Spleen (tissue), 11 donors: ENCODE results near the gene SLC18A3. TPM values are rescaled to one million over a fixed set of nuclear protein-coding genes. Genes with fewer than 3 reads are reported as not detected.
A peak's percentile ranks its signal among the peaks of the same experiment; 100 is the strongest.

Source experiments
- DNase-seq: peaks from one replicate; pipeline ENCODE4 v3.0.0-alpha.2; 2020
- H3K27ac ChIP-seq, 8 donors: fragments of 200-600 bp; sonication (generic) in 7 of 8; 1 replicate in 4 of 8; 2 replicates in 4 of 8; pipeline versions ENCODE4 v1.5.0 to v1.8.0; 2016 to 2021; ENCODE audit warnings: inconsistent platforms in 4 of 8, mild to moderate bottlenecking in 4 of 8, moderate library complexity in 1 of 8
- H3K27me3 ChIP-seq, 7 donors: fragments of 200-600 bp; sonication (generic) in 6 of 7; replicated peaks in 1 of 7; 1 replicate in 4 of 7; 2 replicates in 3 of 7; pipeline versions ENCODE4 v1.5.0 to v1.8.0; 2016 to 2021; ENCODE audit warnings: inconsistent platforms in 3 of 7, mild to moderate bottlenecking in 1 of 7
- H3K36me3 ChIP-seq, 6 donors: fragments of 200-600 bp; sonication (generic) in 5 of 6; 1 replicate in 4 of 6; 2 replicates in 2 of 6; pipeline versions ENCODE4 v1.5.0 to v1.8.0; 2016 to 2021; ENCODE audit warnings: inconsistent platforms in 2 of 6
- H3K4me1 ChIP-seq, 6 donors: fragments of 200-600 bp; sonication (generic) in 5 of 6; 1 replicate in 3 of 6; 2 replicates in 3 of 6; pipeline versions ENCODE4 v1.5.0 to v1.8.0; 2016 to 2021; ENCODE audit warnings: inconsistent platforms in 3 of 6
- H3K4me3 ChIP-seq, 8 donors: fragments of 200-600 bp; sonication (generic) in 7 of 8; 1 replicate in 4 of 8; 2 replicates in 4 of 8; pipeline versions ENCODE4 v1.5.0 to v1.8.0; 2016 to 2021; ENCODE audit warnings: inconsistent platforms in 4 of 8, mild to moderate bottlenecking in 4 of 8, moderate library complexity in 2 of 8
- H3K9me3 ChIP-seq, 8 donors: fragments of 200-600 bp; sonication (generic) in 7 of 8; 1 replicate in 4 of 8; 2 replicates in 4 of 8; pipeline versions ENCODE4 v1.5.0 to v1.8.0; 2016 to 2021; ENCODE audit warnings: inconsistent platforms in 4 of 8
- POLR2A ChIP-seq, 3 donors: fragments of 450-650 bp; IDR thresholded peaks; one replicate each; pipeline ENCODE4 v1.5.1; 2017; ENCODE audit warnings: antibody characterized with exemption in 3 of 3, mild to moderate bottlenecking in 1 of 3
- POLR2AphosphoS5 ChIP-seq, 3 donors: sonication (generic); formaldehyde crosslinking; IDR thresholded peaks; one replicate each; pipeline ENCODE4 v1.5.1; 2017; ENCODE audit warnings: antibody characterized with exemption in 3 of 3
- WGBS, 5 donors: extraction: QIAGEN DNeasy Blood & Tissue Kit in 3 of 5; methylation state at CpG; one replicate each; pipeline versions ENCODE4 v1.1.5 to v1.1.7; 2013 to 2018; 5-methylcytosine and 5-hydroxymethylcytosine counted together
- intact Hi-C: fragments of 100-400 bp; cut with DNase I; formaldehyde crosslinking; loops from one replicate; pipeline ENCODE4 v1.15.0; 2023; ENCODE audit warnings: low total_unique reads
- polyA plus RNA-seq, 3 donors: library from polyadenylated mRNA; stranded (reverse); fragments of 200-250 nt; gene quantifications; one replicate each; pipeline ENCODE4 v1.2.1, GENCODE V29; 2013
- total RNA-seq, 7 donors: library from RNA; depleted of rRNA in 3 of 7; stranded (reverse); fragments of >200 nt in 3 of 7; fragmentation: NEBNext Ultra II Directional in 4 of 7; extraction: Animal tissue kit (Norgen Biotek cat#: 25700) in 4 of 7; gene quantifications; one replicate each; pipeline versions ENCODE4 v1.1.0 to v1.2.1, GENCODE V29; 2016 to 2021
- TF ChIP-seq, protein P1 (sequence below), 11 experiments: fragments of 200-600 bp in 7 of 11; fragments of 450-650 bp in 4 of 11; sonication (generic) in 4 of 11; IDR thresholded peaks in 8 of 11; conservative IDR thresholded peaks in 3 of 11; 1 replicate in 7 of 11; 2 replicates in 4 of 11; pipeline versions ENCODE4 v1.4.0 to v1.8.0; 2016 to 2021; ENCODE audit warnings: antibody characterized with exemption in 11 of 11, inconsistent platforms in 4 of 11, mild to moderate bottlenecking in 1 of 11
- donor health status: healthy with polysubstance abuse.
- donor health status: DM: no; HTN: no; CAD: no; lungs with moderate emphysema.
- donor health status: DM: no; HTN: no; CAD: no.
- donor health status: Bipolar disorder and iron deficiency.
- donor health status: healthy.
- donor health status: DM: no; HTN: no; CAD: no.
- donor health status: DM: yes; HTN: yes; CAD: no.

SLC18A3 gene
- total and polyA plus RNA-seq, 10 donors: not detected

DNA sequence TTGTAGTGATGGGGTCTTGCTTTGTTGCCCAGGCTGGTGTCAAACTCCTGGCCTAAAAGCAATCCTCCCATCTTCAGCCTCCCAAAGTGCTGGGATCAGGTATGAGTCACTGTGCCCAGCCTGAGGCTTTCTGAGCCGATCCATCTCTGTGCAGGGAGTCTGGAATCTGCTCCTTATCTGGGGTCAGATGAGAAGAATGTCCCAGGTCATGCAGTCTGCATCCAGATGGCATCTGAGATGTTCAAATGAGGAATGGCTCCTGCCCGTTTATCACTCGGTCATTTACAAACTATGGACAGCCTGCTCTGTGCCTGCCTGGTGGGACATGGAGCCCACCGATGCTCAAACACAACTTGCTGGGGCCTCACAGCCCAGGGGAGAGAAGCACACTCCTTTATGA lies 11.1 kb upstream of the SLC18A3 start:
- Histone ChIP-seq H3K4me1 (no peaks in the 10 kb centered on the region), H3K4me3 (no peak overlapping the region), H3K36me3 (no peaks in the 10 kb centered on the region), H3K27ac (no peak overlapping the region), H3K27me3 (peaks cover 0 to 67% (median 3%) of the 10 kb centered on the region in 7 donors), H3K9me3 (no peaks in the 10 kb centered on the region)
- WGBS, 5 donors: 61 to 80% (median 71%) methylated on average over 4 of the region's 4 CpGs
- DNase-seq: no peak
- TF ChIP-seq POLR2A (IDR thresholded peaks at IDR 0.05) (no peak), POLR2AphosphoS5 (IDR thresholded peaks at IDR 0.05) (no peak)
- TF ChIP-seq, protein P1, sequence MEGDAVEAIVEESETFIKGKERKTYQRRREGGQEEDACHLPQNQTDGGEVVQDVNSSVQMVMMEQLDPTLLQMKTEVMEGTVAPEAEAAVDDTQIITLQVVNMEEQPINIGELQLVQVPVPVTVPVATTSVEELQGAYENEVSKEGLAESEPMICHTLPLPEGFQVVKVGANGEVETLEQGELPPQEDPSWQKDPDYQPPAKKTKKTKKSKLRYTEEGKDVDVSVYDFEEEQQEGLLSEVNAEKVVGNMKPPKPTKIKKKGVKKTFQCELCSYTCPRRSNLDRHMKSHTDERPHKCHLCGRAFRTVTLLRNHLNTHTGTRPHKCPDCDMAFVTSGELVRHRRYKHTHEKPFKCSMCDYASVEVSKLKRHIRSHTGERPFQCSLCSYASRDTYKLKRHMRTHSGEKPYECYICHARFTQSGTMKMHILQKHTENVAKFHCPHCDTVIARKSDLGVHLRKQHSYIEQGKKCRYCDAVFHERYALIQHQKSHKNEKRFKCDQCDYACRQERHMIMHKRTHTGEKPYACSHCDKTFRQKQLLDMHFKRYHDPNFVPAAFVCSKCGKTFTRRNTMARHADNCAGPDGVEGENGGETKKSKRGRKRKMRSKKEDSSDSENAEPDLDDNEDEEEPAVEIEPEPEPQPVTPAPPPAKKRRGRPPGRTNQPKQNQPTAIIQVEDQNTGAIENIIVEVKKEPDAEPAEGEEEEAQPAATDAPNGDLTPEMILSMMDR (IDR thresholded peaks at IDR 0.05 in 8 of 11, conservative IDR thresholded peaks at IDR 0.05 in 3 of 11): no peak
- intact Hi-C loops: no loop called here

DNA sequence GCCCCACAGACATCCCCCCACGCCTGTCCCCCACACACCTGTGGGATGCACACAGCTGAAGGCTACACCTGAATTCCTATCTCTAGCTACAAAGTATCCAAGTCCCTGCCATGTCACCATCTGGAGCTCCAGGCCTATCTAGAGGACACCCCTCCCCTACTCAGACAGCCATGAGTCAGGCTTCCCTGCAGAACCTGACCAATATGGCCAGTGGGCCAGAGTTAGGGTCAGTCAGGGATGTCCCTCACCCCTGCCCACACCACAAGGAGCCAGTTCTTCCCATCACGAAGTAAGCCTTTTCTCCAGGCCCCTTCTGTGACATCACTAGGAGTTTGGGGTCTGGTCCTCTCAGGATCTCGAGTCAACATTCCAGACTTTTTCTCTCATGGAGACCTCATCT lies 10.6 kb upstream of the SLC18A3 start:
- Histone ChIP-seq H3K4me3 (no peak overlapping the region), H3K27ac (no peak overlapping the region), H3K36me3 (no peaks in the 10 kb centered on the region), H3K27me3 (peaks cover 0 to 72% (median 3%) of the 10 kb centered on the region in 7 donors), H3K9me3 (no peaks in the 10 kb centered on the region), H3K4me1 (no peaks in the 10 kb centered on the region)
- DNase-seq: no peak
- intact Hi-C loops: no loop called here
- whole genome bisulfite sequencing, 5 donors: 57 to 76% (median 72%) methylated on average over 3 of the region's 3 CpGs
- TF ChIP-seq POLR2AphosphoS5 (IDR thresholded peaks at IDR 0.05) (no peak), POLR2A (IDR thresholded peaks at IDR 0.05) (no peak)
- TF ChIP-seq, protein P1 (IDR thresholded peaks at IDR 0.05 in 8 of 11, conservative IDR thresholded peaks at IDR 0.05 in 3 of 11): no peak

DNA sequence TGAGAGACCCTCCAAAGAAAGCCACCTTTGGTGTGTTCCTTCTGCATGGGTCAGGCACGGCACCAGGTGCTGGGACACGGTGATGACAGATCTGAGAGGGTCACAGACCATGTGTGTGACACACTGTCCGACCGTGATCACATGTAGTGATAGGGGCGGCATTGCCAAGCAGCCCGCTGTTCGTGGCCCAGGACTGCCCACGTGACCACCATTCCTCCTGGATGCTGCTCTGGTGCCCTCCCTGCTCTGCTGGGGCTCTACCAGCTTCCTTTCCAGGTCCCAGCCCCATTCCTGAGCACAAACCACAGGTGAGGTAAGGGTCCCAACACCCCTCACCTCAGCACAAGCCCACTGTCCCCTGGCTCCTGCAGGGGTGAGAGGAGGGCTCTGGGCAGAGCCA lies 10.1 kb upstream of the SLC18A3 start:
- Histone ChIP-seq H3K4me1 (no peaks in the 10 kb centered on the region), H3K27me3 (peaks cover 0 to 77% (median 3%) of the 10 kb centered on the region in 7 donors), H3K4me3 (no peak overlapping the region), H3K36me3 (no peaks in the 10 kb centered on the region), H3K27ac (no peak overlapping the region), H3K9me3 (no peaks in the 10 kb centered on the region)
- TF ChIP-seq, protein P1 (IDR thresholded peaks at IDR 0.05 in 8 of 11, conservative IDR thresholded peaks at IDR 0.05 in 3 of 11): no peak
- TF ChIP-seq POLR2AphosphoS5 (IDR thresholded peaks at IDR 0.05): no peak
- no peak for TF ChIP-seq POLR2A (IDR thresholded peaks at IDR 0.05)
- 61 to 87% (median 80%) methylated on average over 6 to 8 of the region's 8 CpGs for WGBS, 5 donors
- peak; percentile 71 for DNase-seq
- intact Hi-C loops: no loop called here

DNA sequence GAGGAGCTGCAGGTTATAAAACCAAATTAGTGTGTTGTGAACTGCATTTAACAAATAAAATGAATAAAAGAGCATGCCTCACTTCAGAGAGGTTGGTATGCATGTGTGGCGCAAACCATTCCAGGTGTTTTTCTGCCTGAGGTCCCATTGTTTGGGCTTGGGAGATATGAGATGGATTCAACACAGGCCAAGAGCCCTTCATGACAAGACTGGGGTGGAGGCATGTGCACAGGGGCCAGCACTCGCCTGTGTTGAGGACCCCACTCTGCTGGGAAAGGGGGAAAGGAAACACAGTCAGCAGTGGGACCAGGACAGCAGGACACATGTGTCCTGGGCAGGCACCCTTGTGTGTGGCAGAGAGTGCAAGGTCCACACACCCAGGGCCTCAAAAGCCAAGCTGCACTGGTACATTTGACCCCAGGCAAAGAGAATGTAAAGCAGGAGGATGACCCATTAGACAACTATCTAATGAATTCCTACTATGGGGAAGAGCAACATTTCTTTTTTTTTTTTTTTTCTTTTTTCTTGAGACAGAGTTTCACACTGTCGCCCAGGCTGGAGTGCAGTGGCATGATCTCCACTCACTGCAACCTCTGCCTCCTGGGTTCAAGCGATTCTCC lies 9.2 kb upstream of the SLC18A3 start:
- H3K27me3 ChIP-seq: peaks cover 0 to 85% (median 3%) of the 10 kb centered on the region in 7 donors
- H3K36me3 ChIP-seq: no peaks in the 10 kb centered on the region
- WGBS, 5 donors: 77 to 88% (median 84%) methylated on average over 4 of the region's 4 CpGs
- TF ChIP-seq, protein P1 (IDR thresholded peaks at IDR 0.05 in 8 of 11, conservative IDR thresholded peaks at IDR 0.05 in 3 of 11): no peak
- TF ChIP-seq POLR2A (IDR thresholded peaks at IDR 0.05) (no peak), POLR2AphosphoS5 (IDR thresholded peaks at IDR 0.05) (no peak)
- intact Hi-C loops: no loop called here
- no peaks in the 10 kb centered on the region for H3K9me3 ChIP-seq
- no peak overlapping the region for H3K4me3 ChIP-seq
- no peak overlapping the region for H3K27ac ChIP-seq
- DNase-seq: no peak
- no peaks in the 10 kb centered on the region for H3K4me1 ChIP-seq
